ENCODE results near the gene PNPLA4. TPM values are rescaled to one million over a fixed set of nuclear protein-coding genes. Genes with fewer than 3 reads are reported as not detected.

PNPLA4 gene
- total RNA-seq: 5.2 and 7.1 TPM in 2 replicates

GRCh38 chrX:7927259-7928167 is at the start of gene PNPLA4:
PNPLA4 (minus strand) TSS chrX:7927413; CDS start chrX:7926119, 1,294 bp downstream.
- peaks cover 13% of the 10 kb centered on the region for H3K4me1 Mint-ChIP-seq (ENCODE audit: low read depth)
- H3K27me3 Mint-ChIP-seq (ENCODE audit: insufficient read depth): peaks cover 2% of the 10 kb centered on the region
- no peaks in the 10 kb centered on the region for H3K9me3 Mint-ChIP-seq
- DNase-seq (ENCODE audit: low spot score): peak; percentile 73
- H3K4me3 Mint-ChIP-seq: peak within 1 kb of the TSS; percentile 90
- H3K36me3 Mint-ChIP-seq (ENCODE audit: low read depth): peaks cover 3% of the 10 kb centered on the region
- peak within 1 kb of the TSS; percentile 76 for H3K27ac Mint-ChIP-seq
- intact Hi-C loops (cut with micrococcal nuclease): loop anchor here (1.0 to 5.0 kb wide), 3 partner anchors 779 to 1907 kb away; partner anchors contain the start of gene PUDP

GRCh38 chrX:7972586-7972985 is 45.4 kb upstream of the PNPLA4 start:
- H3K27ac Mint-ChIP-seq: no peak overlapping the region
- no peaks in the 10 kb centered on the region for H3K27me3 Mint-ChIP-seq (ENCODE audit: insufficient read depth)
- no peaks in the 10 kb centered on the region for H3K36me3 Mint-ChIP-seq (ENCODE audit: low read depth)
- no peak for DNase-seq (ENCODE audit: low spot score)
- no peak overlapping the region for H3K4me3 Mint-ChIP-seq
- H3K4me1 Mint-ChIP-seq (ENCODE audit: low read depth): no peaks in the 10 kb centered on the region
- no peaks in the 10 kb centered on the region for H3K9me3 Mint-ChIP-seq
- intact Hi-C loops (cut with micrococcal nuclease): no loop called here

DNA sequence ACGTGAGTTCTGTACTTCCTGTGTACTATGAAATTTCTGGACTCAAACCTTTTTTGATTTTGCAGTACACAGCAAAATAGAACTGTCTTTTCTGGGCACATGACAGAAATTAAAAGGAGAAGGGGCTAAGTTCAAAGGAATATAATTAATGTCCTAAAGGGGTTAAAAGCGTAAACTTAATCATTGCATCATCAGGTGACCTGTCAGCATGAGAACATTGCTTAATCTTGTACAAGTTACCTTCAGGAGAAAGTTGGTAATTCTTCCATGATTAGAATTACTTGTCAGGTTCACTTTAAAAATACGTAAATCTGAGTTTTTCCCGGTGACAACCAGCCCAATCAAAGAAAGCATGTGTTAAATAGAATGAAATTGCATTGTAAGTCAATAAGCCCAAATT is 43.2 kb upstream of the PNPLA4 start:
- Mint-ChIP-seq H3K27me3 (ENCODE audit: insufficient read depth) (no peaks in the 10 kb centered on the region), H3K36me3 (ENCODE audit: low read depth) (no peaks in the 10 kb centered on the region), H3K4me1 (ENCODE audit: low read depth) (no peaks in the 10 kb centered on the region), H3K9me3 (no peaks in the 10 kb centered on the region), H3K27ac (no peak overlapping the region), H3K4me3 (no peak overlapping the region)
- intact Hi-C loops (cut with micrococcal nuclease): no loop called here
- no peak for DNase-seq (ENCODE audit: low spot score)

DNA sequence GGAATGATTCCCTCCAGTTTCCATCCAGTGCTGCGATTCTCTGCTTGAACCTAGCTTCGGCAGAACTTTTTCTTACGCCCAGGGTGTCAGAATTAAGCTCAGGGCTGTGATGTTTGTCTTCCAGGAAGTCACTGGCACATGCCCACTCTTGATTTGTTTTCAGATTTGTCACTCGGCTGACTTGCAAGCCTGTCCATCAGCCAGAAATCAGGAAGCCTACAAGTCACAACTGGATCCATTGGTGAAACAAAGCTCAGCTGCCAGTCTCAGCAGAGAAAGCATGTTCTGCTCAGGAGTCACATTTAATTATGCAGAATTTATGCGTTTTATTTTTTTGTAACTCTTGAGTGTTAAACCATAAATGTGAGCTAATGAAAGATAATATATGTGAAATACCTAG is 38.2 kb upstream of the PNPLA4 start:
- DNase-seq (ENCODE audit: low spot score): no peak
- Mint-ChIP-seq H3K27me3 (ENCODE audit: insufficient read depth) (no peaks in the 10 kb centered on the region), H3K4me3 (no peak overlapping the region), H3K9me3 (no peaks in the 10 kb centered on the region), H3K4me1 (ENCODE audit: low read depth) (no peaks in the 10 kb centered on the region), H3K27ac (no peak overlapping the region), H3K36me3 (ENCODE audit: low read depth) (no peaks in the 10 kb centered on the region)
- intact Hi-C loops (cut with micrococcal nuclease): no loop called here

GRCh38 chrX:7960246-7960645 is 33.0 kb upstream of the PNPLA4 start:
- Mint-ChIP-seq H3K4me1 (ENCODE audit: low read depth) (no peaks in the 10 kb centered on the region), H3K9me3 (peaks cover 4% of the 10 kb centered on the region), H3K27me3 (ENCODE audit: insufficient read depth) (no peaks in the 10 kb centered on the region), H3K4me3 (no peak overlapping the region), H3K36me3 (ENCODE audit: low read depth) (no peaks in the 10 kb centered on the region), H3K27ac (no peak overlapping the region)
- intact Hi-C loops (cut with micrococcal nuclease): no loop called here
- no peak for DNase-seq (ENCODE audit: low spot score)

- no peak overlapping the region for H3K4me3 Mint-ChIP-seq
- H3K27me3 Mint-ChIP-seq (ENCODE audit: insufficient read depth): no peaks in the 10 kb centered on the region
- no peak for DNase-seq (ENCODE audit: low spot score)
- no peaks in the 10 kb centered on the region for H3K4me1 Mint-ChIP-seq (ENCODE audit: low read depth)
- no peak overlapping the region for H3K27ac Mint-ChIP-seq
- intact Hi-C loops (cut with micrococcal nuclease): no loop called here
- peaks cover 4% of the 10 kb centered on the region for H3K9me3 Mint-ChIP-seq
- H3K36me3 Mint-ChIP-seq (ENCODE audit: low read depth): no peaks in the 10 kb centered on the region
Observed at GRCh38 chrX:7953446-7953845, 26.2 kb upstream of the PNPLA4 start.

GRCh38 chrX:7950865-7951264 is 23.7 kb upstream of the PNPLA4 start:
- no peak for DNase-seq (ENCODE audit: low spot score)
- Mint-ChIP-seq H3K36me3 (ENCODE audit: low read depth) (no peaks in the 10 kb centered on the region), H3K4me1 (ENCODE audit: low read depth) (no peaks in the 10 kb centered on the region), H3K27ac (no peak overlapping the region), H3K27me3 (ENCODE audit: insufficient read depth) (no peaks in the 10 kb centered on the region), H3K9me3 (no peaks in the 10 kb centered on the region), H3K4me3 (no peak overlapping the region)
- intact Hi-C loops (cut with micrococcal nuclease): no loop called here

DNA sequence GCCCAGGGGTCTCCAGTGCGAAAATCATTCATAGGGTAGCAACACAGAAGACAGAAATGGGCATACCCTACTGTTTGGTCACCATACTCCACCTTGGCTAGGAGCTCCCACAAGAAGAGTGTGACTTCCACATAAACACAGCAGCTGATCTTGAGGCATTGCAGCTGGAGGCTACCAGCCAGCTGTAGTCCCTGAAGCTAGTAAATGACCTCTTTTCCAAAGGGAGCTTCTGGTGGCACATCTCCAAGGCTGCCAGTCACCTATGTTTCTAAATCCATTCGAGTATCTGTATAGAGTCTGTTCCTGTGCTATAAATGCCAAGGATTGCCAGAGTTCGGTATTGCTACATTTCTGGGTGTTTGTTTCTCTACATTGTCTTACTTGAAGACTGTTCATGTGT is 21.3 kb upstream of the PNPLA4 start:
- Mint-ChIP-seq H3K4me3 (no peak overlapping the region), H3K4me1 (ENCODE audit: low read depth) (no peaks in the 10 kb centered on the region), H3K27me3 (ENCODE audit: insufficient read depth) (peaks cover 2% of the 10 kb centered on the region), H3K9me3 (no peaks in the 10 kb centered on the region), H3K27ac (no peak overlapping the region), H3K36me3 (ENCODE audit: low read depth) (no peaks in the 10 kb centered on the region)
- no peak for DNase-seq (ENCODE audit: low spot score)
- intact Hi-C loops (cut with micrococcal nuclease): no loop called here

DNA sequence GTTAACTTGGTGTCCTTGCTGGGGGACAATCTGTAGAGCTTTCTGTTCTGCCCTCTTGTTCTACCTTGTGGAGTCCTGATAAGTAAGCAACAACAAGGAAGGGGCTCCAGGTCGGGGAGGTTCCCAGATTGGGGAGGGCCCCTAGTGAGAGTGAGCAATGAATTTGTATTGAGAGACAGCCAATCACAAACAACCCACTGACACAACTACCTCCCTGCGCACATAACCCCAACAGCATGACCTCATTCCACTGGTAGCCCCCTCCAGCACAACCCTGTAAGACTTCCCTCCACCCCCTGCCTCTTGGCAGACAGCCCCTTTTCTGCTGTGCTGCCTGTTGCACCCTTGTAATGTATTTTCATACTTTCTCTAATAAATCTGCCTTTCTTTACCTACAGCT is 19.7 kb upstream of the PNPLA4 start:
- intact Hi-C loops (cut with micrococcal nuclease): no loop called here
- H3K27ac Mint-ChIP-seq: no peak overlapping the region
- H3K9me3 Mint-ChIP-seq: no peaks in the 10 kb centered on the region
- peaks cover 2% of the 10 kb centered on the region for H3K27me3 Mint-ChIP-seq (ENCODE audit: insufficient read depth)
- no peak for DNase-seq (ENCODE audit: low spot score)
- no peaks in the 10 kb centered on the region for H3K36me3 Mint-ChIP-seq (ENCODE audit: low read depth)
- H3K4me3 Mint-ChIP-seq: no peak overlapping the region
- no peaks in the 10 kb centered on the region for H3K4me1 Mint-ChIP-seq (ENCODE audit: low read depth)

DNA sequence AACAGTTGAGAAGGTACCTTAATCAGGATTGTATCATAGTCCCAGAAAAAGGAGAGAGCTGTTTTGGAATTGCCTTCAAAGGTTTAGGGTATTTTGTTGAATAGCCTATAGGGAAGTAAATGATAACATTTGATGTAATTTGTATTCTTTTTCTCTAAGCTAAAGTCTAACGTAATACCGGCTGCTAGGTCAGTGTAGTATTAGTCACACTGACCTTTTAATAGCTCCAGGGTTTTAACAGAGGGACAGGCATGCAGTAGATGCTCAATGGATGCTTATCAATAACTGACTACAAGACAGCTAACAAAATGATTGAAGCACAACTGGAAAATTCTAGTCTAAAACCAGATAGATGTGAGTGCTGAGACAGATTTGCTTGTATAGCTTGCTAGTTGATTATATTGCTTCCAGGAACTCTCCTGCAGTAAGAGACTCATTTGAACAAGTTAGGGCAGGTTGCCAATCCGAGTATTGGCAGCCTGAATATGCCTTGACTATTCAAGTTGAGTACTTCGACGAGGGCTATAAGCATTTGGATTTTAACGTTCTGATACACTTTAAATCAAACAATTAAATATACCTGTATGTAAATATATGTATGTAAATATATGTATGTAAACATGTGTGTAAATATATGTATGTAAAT is 16.5 kb upstream of the PNPLA4 start:
- H3K27me3 Mint-ChIP-seq (ENCODE audit: insufficient read depth): peaks cover 2% of the 10 kb centered on the region
- no peaks in the 10 kb centered on the region for H3K9me3 Mint-ChIP-seq
- intact Hi-C loops (cut with micrococcal nuclease): no loop called here
- no peak for DNase-seq (ENCODE audit: low spot score)
- no peaks in the 10 kb centered on the region for H3K4me1 Mint-ChIP-seq (ENCODE audit: low read depth)
- no peak overlapping the region for H3K27ac Mint-ChIP-seq
- no peaks in the 10 kb centered on the region for H3K36me3 Mint-ChIP-seq (ENCODE audit: low read depth)
- no peak overlapping the region for H3K4me3 Mint-ChIP-seq

DNA sequence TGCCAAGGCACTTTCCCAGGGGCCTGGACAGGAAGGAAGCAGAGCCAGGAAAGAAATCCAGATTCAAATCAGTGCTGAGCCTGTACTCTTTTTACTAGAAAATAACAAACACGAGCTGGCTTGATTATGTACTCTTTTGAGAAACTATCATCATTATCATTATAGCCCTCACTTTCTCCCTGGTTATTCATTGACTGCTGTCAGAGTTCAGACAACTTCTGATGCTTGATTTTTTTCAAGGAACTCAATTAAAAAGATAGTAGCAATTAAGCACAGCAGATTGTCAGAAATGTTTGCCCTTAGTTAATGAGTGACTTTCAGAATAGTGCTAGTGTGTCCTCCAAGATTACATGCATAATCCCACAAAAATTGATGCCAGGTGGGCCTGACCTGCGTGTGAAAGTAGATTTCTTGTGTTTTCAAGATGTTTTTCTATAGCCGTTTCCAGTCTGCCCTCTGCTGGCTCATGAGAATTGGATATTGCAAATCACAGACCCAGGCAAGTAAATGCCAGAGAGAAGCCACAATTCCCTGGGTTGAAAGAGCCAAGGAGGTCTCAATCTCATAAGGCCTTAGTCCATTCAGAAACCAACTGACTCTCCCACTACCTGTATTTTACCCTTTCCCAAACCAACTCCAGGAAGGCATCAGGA is 14.3 kb upstream of the PNPLA4 start:
- Mint-ChIP-seq H3K4me1 (ENCODE audit: low read depth) (no peaks in the 10 kb centered on the region), H3K9me3 (no peaks in the 10 kb centered on the region), H3K27me3 (ENCODE audit: insufficient read depth) (peaks cover 2% of the 10 kb centered on the region), H3K27ac (no peak overlapping the region), H3K4me3 (no peak overlapping the region), H3K36me3 (ENCODE audit: low read depth) (no peaks in the 10 kb centered on the region)
- intact Hi-C loops (cut with micrococcal nuclease): no loop called here
- DNase-seq (ENCODE audit: low spot score): no peak

GRCh38 chrX:7934026-7934425 is 6.8 kb upstream of the PNPLA4 start:
- Mint-ChIP-seq H3K27ac (no peak overlapping the region), H3K4me3 (no peak overlapping the region), H3K27me3 (ENCODE audit: insufficient read depth) (no peaks in the 10 kb centered on the region), H3K9me3 (no peaks in the 10 kb centered on the region), H3K4me1 (ENCODE audit: low read depth) (no peaks in the 10 kb centered on the region), H3K36me3 (ENCODE audit: low read depth) (no peaks in the 10 kb centered on the region)
- intact Hi-C loops (cut with micrococcal nuclease): no loop called here
- DNase-seq (ENCODE audit: low spot score): no peak

DNA sequence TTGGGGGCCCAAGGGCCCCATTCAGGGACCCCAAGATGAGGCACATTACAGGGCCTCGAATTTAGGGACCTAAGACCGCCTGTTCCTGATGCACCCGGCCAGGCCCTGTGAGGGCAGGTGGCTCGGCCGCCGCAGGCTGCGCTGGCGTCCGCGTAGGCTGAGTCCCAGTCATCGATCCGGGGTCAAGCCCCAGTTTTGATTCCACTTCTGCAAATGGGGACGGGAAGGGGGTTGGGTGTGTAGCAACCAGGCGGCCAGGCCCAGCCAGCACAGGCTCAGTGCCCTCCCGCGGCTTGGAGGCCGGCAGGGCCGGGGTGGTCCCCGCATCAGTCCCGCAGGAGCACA is 327 bp downstream of the PNPLA4 start:
- intact Hi-C loops (cut with micrococcal nuclease): loop anchor here (1.0 to 5.0 kb wide), 3 partner anchors 779 to 1906 kb away; partner anchors contain the start of gene PUDP
- Mint-ChIP-seq H3K9me3 (no peaks in the 10 kb centered on the region), H3K27ac (no peak overlapping the region), H3K4me1 (ENCODE audit: low read depth) (peaks cover 13% of the 10 kb centered on the region), H3K36me3 (ENCODE audit: low read depth) (peaks cover 3% of the 10 kb centered on the region), H3K27me3 (ENCODE audit: insufficient read depth) (peaks cover 2% of the 10 kb centered on the region), H3K4me3 (peak overlapping the region; percentile 90)
- no peak for DNase-seq (ENCODE audit: low spot score)

Data from activated T-helper 1 cell treated with anti-CD3 and anti-CD28 coated beads, Interleukin-12 subunit alpha, Interleukin-12 subunit beta, Interleukin-2, Interleukin-4 antibody, amounts not matched to agents 30 ng/mL and 10 ng/mL and 1 ng/mL, durations not matched to agents 14 hours and 24 hours and 36 hours (primary cell).